Activated CD4-positive, alpha-beta T cell treated with anti-CD3 and anti-CD28 coated beads, Interleukin-2, amount 10 ng/mL, durations not matched to agents 7 days and 5 days (primary cell): ENCODE data around the gene TRIM72. TPM values are rescaled to one million over a fixed set of nuclear protein-coding genes. Genes with fewer than 3 reads are reported as not detected.
"Not testable (repeated sequence)": the region's sequence is repeated elsewhere in the genome, so short reads cannot be mapped to it uniquely, and the experiment has no call there.

Experiments used
- CTCF ChIA-PET: fragments of 350-600 bp; sonication (Branson Sonifier 250); formaldehyde crosslinking; loops from one replicate; lab custom pipeline; 2021; ENCODE audit warnings: antibody characterized with exemption; lab: Charles Lee
- POLR2A ChIA-PET: fragments of 350-600 bp; sonication (Branson Sonifier 250); formaldehyde crosslinking; loops from one replicate; lab custom pipeline; 2021; ENCODE audit warnings: antibody characterized with exemption; lab: Charles Lee
- DNase-seq: peaks from one replicate; pipeline ENCODE4 v3.0.0-alpha.2; 2020
- H3K27ac Mint-ChIP-seq: one replicate; pipeline ENCODE4 v1.8.0; 2021; ENCODE audit warnings: mild to moderate bottlenecking, moderate library complexity, mixed read lengths
- H3K27me3 Mint-ChIP-seq: one replicate; pipeline ENCODE4 v1.8.0; 2021; ENCODE audit warnings: mixed read lengths
- H3K36me3 Mint-ChIP-seq: one replicate; pipeline ENCODE4 v1.8.0; 2021; ENCODE audit warnings: low read depth, mixed read lengths
- H3K4me1 Mint-ChIP-seq: one replicate; pipeline ENCODE4 v1.8.0; 2021; ENCODE audit warnings: mixed read lengths
- H3K4me3 Mint-ChIP-seq: one replicate; pipeline ENCODE4 v1.8.0; 2021; ENCODE audit warnings: mild to moderate bottlenecking, moderate library complexity, mixed read lengths
- H3K9me3 Mint-ChIP-seq: one replicate; pipeline ENCODE4 v1.8.0; 2021; ENCODE audit warnings: mixed read lengths
- total RNA-seq, 2 experiments: library from RNA; stranded (reverse); gene quantifications; one replicate each; pipeline ENCODE4 v1.2.3, GENCODE V29; 2021

TRIM72 gene, protein sequence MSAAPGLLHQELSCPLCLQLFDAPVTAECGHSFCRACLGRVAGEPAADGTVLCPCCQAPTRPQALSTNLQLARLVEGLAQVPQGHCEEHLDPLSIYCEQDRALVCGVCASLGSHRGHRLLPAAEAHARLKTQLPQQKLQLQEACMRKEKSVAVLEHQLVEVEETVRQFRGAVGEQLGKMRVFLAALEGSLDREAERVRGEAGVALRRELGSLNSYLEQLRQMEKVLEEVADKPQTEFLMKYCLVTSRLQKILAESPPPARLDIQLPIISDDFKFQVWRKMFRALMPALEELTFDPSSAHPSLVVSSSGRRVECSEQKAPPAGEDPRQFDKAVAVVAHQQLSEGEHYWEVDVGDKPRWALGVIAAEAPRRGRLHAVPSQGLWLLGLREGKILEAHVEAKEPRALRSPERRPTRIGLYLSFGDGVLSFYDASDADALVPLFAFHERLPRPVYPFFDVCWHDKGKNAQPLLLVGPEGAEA
- total RNA-seq: not detected

DNA sequence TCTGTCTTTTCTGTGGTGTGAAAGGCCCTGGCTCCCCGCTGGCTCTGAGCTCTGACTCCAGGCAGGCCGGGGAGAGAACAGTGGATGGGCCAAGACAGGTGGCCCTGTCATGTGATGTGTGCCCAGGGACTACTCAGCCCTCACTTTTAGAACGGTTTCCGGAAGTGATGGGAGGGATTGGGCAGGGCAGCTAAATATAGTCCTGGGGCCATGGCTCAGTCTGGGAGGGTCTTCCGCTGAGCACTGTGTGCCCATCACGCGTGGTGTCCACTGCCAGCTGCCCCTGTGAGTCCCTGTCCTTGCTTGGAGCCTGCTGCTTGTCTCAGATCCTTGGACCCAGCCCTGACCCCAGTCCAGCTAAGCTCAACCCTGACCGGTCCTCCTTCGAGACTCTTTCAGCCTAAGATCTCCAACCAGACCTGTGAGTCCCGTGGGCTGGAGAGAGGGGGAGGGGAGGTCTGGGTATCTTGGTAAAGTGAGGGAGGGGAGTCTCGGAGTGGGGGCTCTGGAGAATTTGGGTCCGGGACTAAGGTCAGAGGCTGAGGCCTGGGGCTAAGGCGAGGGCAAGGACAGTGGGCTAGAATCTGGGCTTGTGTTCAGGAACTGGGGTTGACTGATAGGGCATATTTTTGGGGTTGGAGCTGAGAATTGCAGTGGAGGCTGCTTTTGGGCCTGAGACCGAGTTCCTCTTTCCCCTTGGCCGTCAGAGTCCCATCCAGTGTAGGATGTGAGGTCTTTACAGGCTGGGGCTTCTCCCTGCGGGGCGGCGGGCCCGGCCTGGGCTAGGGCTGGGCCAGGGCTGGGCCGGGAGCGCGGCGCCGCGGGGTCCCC, at the start of gene TRIM72:
TRIM72 (plus strand) TSS at position 243 of the 831 bp plus-strand sequence. CDS start 620 bp downstream, outside the sequence.
- POLR2A ChIA-PET: no interaction called here
- Mint-ChIP-seq H3K36me3 (no peaks in the 10 kb centered on the region), H3K4me3 (no peak within 1 kb of the TSS), H3K4me1 (peaks cover 34% of the 10 kb centered on the region), H3K9me3 (no peaks in the 10 kb centered on the region), H3K27me3 (peaks cover 42% of the 10 kb centered on the region), H3K27ac (no peak within 1 kb of the TSS)
- DNase-seq: no peak
- CTCF ChIA-PET: interaction anchor here (0.6 to 1.6 kb wide), 4 partner anchors 9 to 194 kb away, joined by 3 to 6 read pairs (median 4); no protein-coding TSS in a partner anchor

GRCh38 chr16:31167315-31167714, 46.6 kb upstream of the TRIM72 start:
- Mint-ChIP-seq H3K27ac (no peak overlapping the region), H3K36me3 (no peaks in the 10 kb centered on the region), H3K4me1 (no peaks in the 10 kb centered on the region), H3K27me3 (peaks cover 2% of the 10 kb centered on the region), H3K4me3 (no peak overlapping the region), H3K9me3 (no peaks in the 10 kb centered on the region)
- ChIA-PET CTCF (interaction anchor here (0.6 to 1.6 kb wide), 3 partner anchors 25 to 232 kb away, joined by 3 to 5 read pairs (median 4); no protein-coding TSS in a partner anchor), POLR2A (no interaction called here)
- DNase-seq: no peak

DNA sequence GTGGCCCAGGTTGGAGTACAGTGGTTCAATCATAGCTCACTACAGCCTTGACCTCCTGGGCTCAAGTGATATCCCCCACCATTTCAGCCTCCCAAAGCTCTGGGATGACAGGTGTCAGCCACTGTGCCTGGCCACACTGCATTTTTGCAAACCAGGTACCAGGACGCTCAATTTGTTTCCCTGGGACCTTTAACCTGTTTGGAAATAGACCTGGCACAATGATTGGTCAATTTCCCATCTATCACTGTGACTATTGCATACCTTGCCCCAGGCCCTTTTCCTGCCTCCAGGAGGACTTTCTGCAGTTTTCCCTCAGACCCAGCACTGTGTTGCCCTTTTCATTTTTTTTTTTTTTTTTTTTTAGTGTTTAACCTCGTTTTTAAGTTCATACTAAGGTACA, 45.1 kb upstream of the TRIM72 start:
- Mint-ChIP-seq H3K27ac (no peak overlapping the region), H3K9me3 (no peaks in the 10 kb centered on the region), H3K36me3 (no peaks in the 10 kb centered on the region), H3K4me1 (no peaks in the 10 kb centered on the region), H3K27me3 (peaks cover 2% of the 10 kb centered on the region), H3K4me3 (no peak overlapping the region)
- ChIA-PET CTCF (interaction anchor here (1.6 kb wide), 1 partner anchor 26 kb away, joined by 5 read pairs; no protein-coding TSS in a partner anchor), POLR2A (no interaction called here)
- DNase-seq: no peak

GRCh38 chr16:31170048-31170447, 43.9 kb upstream of the TRIM72 start:
- H3K4me1 Mint-ChIP-seq, CTCF ChIA-PET, DNase-seq, H3K36me3 Mint-ChIP-seq, H3K27me3 Mint-ChIP-seq, H3K4me3 Mint-ChIP-seq, H3K27ac Mint-ChIP-seq, POLR2A ChIA-PET, H3K9me3 Mint-ChIP-seq: not testable (repeated sequence)

DNA sequence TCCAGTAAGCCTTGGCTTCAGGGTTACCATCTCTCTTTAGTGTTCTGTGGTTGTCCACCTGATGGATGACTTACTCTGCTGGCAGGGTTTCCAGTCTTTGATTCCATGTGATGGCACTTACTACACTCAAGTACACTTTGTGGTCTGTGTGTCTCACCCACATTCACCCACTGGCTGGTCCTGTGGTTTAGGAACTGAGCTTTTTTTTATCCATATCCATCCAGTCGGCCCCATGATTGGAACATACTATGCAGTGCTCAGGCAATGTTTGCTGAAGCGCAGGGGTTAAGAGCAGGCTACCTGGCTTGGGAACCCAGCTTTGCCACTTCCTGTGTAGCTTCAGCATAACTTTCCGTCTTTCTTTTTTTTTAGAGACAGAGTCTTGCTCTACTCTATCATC, 36.8 kb upstream of the TRIM72 start:
- peaks cover 25% of the 10 kb centered on the region for H3K4me1 Mint-ChIP-seq
- POLR2A ChIA-PET: no interaction called here

GRCh38 chr16:31179219-31179746, 34.6 kb upstream of the TRIM72 start:
- DNase-seq: no peak
- no peaks in the 10 kb centered on the region for H3K9me3 Mint-ChIP-seq
- peaks cover 36% of the 10 kb centered on the region for H3K36me3 Mint-ChIP-seq
- H3K4me1 Mint-ChIP-seq: peaks cover 47% of the 10 kb centered on the region
- POLR2A ChIA-PET: interaction anchor here (0.5 to 2.0 kb wide), 4 partner anchors 37 to 529 kb away, joined by 3 to 9 read pairs (median 4); partner anchors contain the start of gene KAT8
- H3K27me3 Mint-ChIP-seq: no peaks in the 10 kb centered on the region
- peak overlapping the region; percentile 99 for H3K27ac Mint-ChIP-seq
- H3K4me3 Mint-ChIP-seq: peak overlapping the region; percentile 89
- CTCF ChIA-PET: interaction anchor here (1.1 to 2.0 kb wide), 4 partner anchors 11 to 263 kb away, joined by 3 to 9 read pairs (median 7); partner anchors contain the start of gene ZNF843

More for the DNA sequence above, 36.8 kb upstream of the TRIM72 start:
- Mint-ChIP-seq H3K36me3 (peaks cover 16% of the 10 kb centered on the region), H3K4me3 (peak overlapping the region; percentile 63), H3K9me3 (no peaks in the 10 kb centered on the region), H3K27me3 (no peaks in the 10 kb centered on the region), H3K27ac (peak overlapping the region; percentile 99)
- CTCF ChIA-PET: interaction anchor here (0.5 to 2.6 kb wide), 5 partner anchors 26 to 700 kb away, joined by 3 to 20 read pairs (median 3); partner anchors contain the start of gene KAT8
- peak; percentile 74 for DNase-seq

GRCh38 chr16:31179747-31180459, 34.0 kb upstream of the TRIM72 start, which contains the start of gene FUS:
Gene FUS, plus strand, starts transcription at chr16:31180139. Its CDS starts 76 bp downstream, at chr16:31180215.
- peaks cover 51% of the 10 kb centered on the region for H3K4me1 Mint-ChIP-seq
- peaks cover 42% of the 10 kb centered on the region for H3K36me3 Mint-ChIP-seq
- peak within 1 kb of the TSS; percentile 99 for H3K27ac Mint-ChIP-seq
- ChIA-PET CTCF (interaction anchor here (0.5 to 2.0 kb wide), 7 partner anchors 11 to 689 kb away, joined by 3 to 9 read pairs (median 4); partner anchors contain the start of gene ZNF843), POLR2A (interaction anchor here (0.6 to 2.0 kb wide), 9 partner anchors 9 to 312 kb away, joined by 3 to 9 read pairs (median 5); partner anchors contain the start of genes KAT8, PYCARD and SETD1A)
- H3K27me3 Mint-ChIP-seq: no peaks in the 10 kb centered on the region
- no peaks in the 10 kb centered on the region for H3K9me3 Mint-ChIP-seq
- peak within 1 kb of the TSS; percentile 89 for H3K4me3 Mint-ChIP-seq
- DNase-seq: peak; percentile 90

- Mint-ChIP-seq H3K27ac (peak overlapping the region; percentile 99), H3K4me1 (peaks cover 64% of the 10 kb centered on the region), H3K36me3 (peaks cover 55% of the 10 kb centered on the region), H3K4me3 (peak overlapping the region; percentile 89), H3K27me3 (no peaks in the 10 kb centered on the region), H3K9me3 (no peaks in the 10 kb centered on the region)
- ChIA-PET POLR2A (interaction anchor here (0.8 to 2.0 kb wide), 3 partner anchors 8 to 39 kb away, joined by 6 to 9 read pairs (median 9); partner anchors contain the start of gene PYCARD), CTCF (interaction anchor here (1.6 to 2.0 kb wide), 2 partner anchors 17 to 39 kb away, joined by 8 to 9 read pairs; no protein-coding TSS in a partner anchor)
- DNase-seq: peak; percentile 40
These were observed 32.7 kb upstream of the TRIM72 start for GRCh38 chr16:31181102-31181830.

DNA sequence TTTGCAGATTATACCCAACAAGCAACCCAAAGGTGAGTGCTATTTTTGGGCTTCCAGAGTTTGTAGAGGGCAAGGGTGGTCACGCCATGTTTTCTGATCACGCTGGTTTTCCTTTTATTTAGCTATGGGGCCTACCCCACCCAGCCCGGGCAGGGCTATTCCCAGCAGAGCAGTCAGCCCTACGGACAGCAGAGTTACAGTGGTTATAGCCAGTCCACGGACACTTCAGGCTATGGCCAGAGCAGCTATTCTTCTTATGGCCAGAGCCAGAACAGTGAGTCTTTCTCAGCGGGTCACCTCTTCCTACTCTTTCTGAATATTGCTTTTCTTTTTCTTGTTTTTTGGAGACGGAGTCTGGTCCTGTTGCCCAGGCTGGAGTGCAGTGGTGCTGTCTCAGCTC, 31.5 kb upstream of the TRIM72 start:
- Mint-ChIP-seq H3K36me3 (peaks cover 67% of the 10 kb centered on the region), H3K9me3 (no peaks in the 10 kb centered on the region), H3K27ac (peak overlapping the region; percentile 63), H3K27me3 (no peaks in the 10 kb centered on the region), H3K4me1 (peaks cover 64% of the 10 kb centered on the region), H3K4me3 (peak overlapping the region; percentile 89)
- DNase-seq: no peak
- ChIA-PET POLR2A (interaction anchor here (0.7 kb wide), 2 partner anchors 18 to 763 kb away, joined by 5 to 6 read pairs; no protein-coding TSS in a partner anchor), CTCF (interaction anchor here (0.8 to 1.6 kb wide), 3 partner anchors 16 to 260 kb away, joined by 3 to 8 read pairs (median 3); partner anchors contain the start of genes ZNF668 and ZNF843)

GRCh38 chr16:31183432-31184428, 30.2 kb upstream of the TRIM72 start:
- CTCF ChIA-PET: interaction anchor here (0.9 to 1.5 kb wide), 3 partner anchors 12 to 17 kb away, joined by 3 to 4 read pairs (median 4); no protein-coding TSS in a partner anchor
- H3K4me3 Mint-ChIP-seq: peak overlapping the region; percentile 89
- no peak for DNase-seq
- H3K36me3 Mint-ChIP-seq: peaks cover 80% of the 10 kb centered on the region
- peaks cover 68% of the 10 kb centered on the region for H3K4me1 Mint-ChIP-seq
- POLR2A ChIA-PET: interaction anchor here (0.6 kb wide), 1 partner anchor 27 kb away, joined by 3 read pairs; no protein-coding TSS in a partner anchor
- H3K27me3 Mint-ChIP-seq: no peaks in the 10 kb centered on the region
- H3K27ac Mint-ChIP-seq: no peak overlapping the region
- H3K9me3 Mint-ChIP-seq: no peaks in the 10 kb centered on the region
